Measurements from ENCODE around the gene CPNE9.

- no peak for TF ChIP-seq ISL1 (CRISPR knock-in tag; IDR thresholded peaks at IDR 0.05)
- TF ChIP-seq POU6F1 (CRISPR knock-in tag; IDR thresholded peaks at IDR 0.05; ENCODE audit: borderline replicate concordance, low read depth): no peak
- TF ChIP-seq PATZ1 (CRISPR knock-in tag; IDR thresholded peaks at IDR 0.05; ENCODE audit: borderline replicate concordance): no peak
- no peak for TF ChIP-seq ZFP3 (CRISPR knock-in tag; IDR thresholded peaks at IDR 0.05)
- no peak for TF ChIP-seq TSHZ2 (CRISPR knock-in tag; IDR thresholded peaks at IDR 0.05)
- no peak for TF ChIP-seq ESRRG (CRISPR knock-in tag; IDR thresholded peaks at IDR 0.05)
- no peak for TF ChIP-seq BACH2 (CRISPR knock-in tag; IDR thresholded peaks at IDR 0.05; ENCODE audit: borderline replicate concordance)
- no peak for TF ChIP-seq TOX (CRISPR knock-in tag; IDR thresholded peaks at IDR 0.05; ENCODE audit: borderline replicate concordance)
- no peak for TF ChIP-seq CSRNP3 (CRISPR knock-in tag; IDR thresholded peaks at IDR 0.05)
- no peak for TF ChIP-seq ZNF70 (CRISPR knock-in tag; IDR thresholded peaks at IDR 0.05)
- TF ChIP-seq CREB5 (CRISPR knock-in tag; IDR thresholded peaks at IDR 0.05; ENCODE audit: low read depth): no peak
- no peak for TF ChIP-seq SNAI2 (CRISPR knock-in tag; IDR thresholded peaks at IDR 0.05)
- no peak for TF ChIP-seq ZFP30 (CRISPR knock-in tag; IDR thresholded peaks at IDR 0.05)
- no peak for TF ChIP-seq RARB (CRISPR knock-in tag; IDR thresholded peaks at IDR 0.05)
Observed at GRCh38 chr3:9779075-9779593, 75.5 kb downstream of the CPNE9 start.

All from SK-N-SH treated with all-trans-retinoic acid at 6 μM for 48 hours (cell line).